GM12891 (cell line): Measurements from ENCODE around the gene JOSD1.

ENCODE experiments used
- POLR2A ChIP-seq: IDR thresholded peaks from 2 replicates; pipeline ENCODE4 v1.6.1; 2011; ENCODE audit warnings: low read depth, low read length, control low read depth
- POLR2AphosphoS5 ChIP-seq: IDR thresholded peaks from 2 replicates; pipeline ENCODE4 v1.6.1; 2011; ENCODE audit warnings: low read depth, low read length, control low read depth
- POU2F2 ChIP-seq: IDR thresholded peaks from 2 replicates; pipeline ENCODE4 v1.6.1; 2011; ENCODE audit warnings: low read depth, mild to moderate bottlenecking, control low read depth, low read length, moderate library complexity
- SPI1 ChIP-seq: IDR thresholded peaks from 2 replicates; pipeline ENCODE4 v1.6.1; 2011; ENCODE audit warnings: low read depth, low read length, control low read depth
- TAF1 ChIP-seq: IDR thresholded peaks from 2 replicates; pipeline ENCODE4 v1.6.1; 2011; ENCODE audit warnings: low read depth, low read length, control low read depth

DNA sequence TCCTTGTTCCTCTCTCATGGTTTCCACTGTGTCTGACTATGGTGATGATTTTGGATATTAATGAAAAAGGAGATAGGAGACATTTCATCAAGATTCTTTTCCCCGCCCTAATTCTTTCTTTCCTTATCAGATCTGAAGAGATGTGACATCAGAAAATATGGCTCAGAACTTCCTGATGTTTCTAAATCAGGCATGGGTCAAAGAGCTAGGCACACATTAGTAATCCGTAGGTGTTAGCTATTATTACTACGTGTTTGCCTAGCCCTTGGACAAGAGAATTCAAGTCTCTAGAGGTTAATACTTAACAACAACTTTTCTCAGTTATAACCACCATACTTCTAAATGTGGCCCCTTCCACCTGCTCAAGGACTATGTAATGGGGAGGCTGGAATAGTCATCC is 5.8 kb downstream of the JOSD1 start:
- no peak for TF ChIP-seq POLR2A
- TF ChIP-seq POLR2AphosphoS5, result no peak
- TF ChIP-seq TAF1, result no peak
- no peak for TF ChIP-seq SPI1
- no peak for TF ChIP-seq POU2F2
